Measurements from ENCODE around the gene RCBTB2. TPM values are rescaled to one million over a fixed set of nuclear protein-coding genes. Genes with fewer than 3 reads are reported as not detected.

The RCBTB2 gene
- total and polyA plus RNA-seq, 2 donors (not counting 3 experiments of a cell fraction or from before 2014, with no cell fraction given) = 10.7 to 12.6 TPM

- no peaks in the 10 kb centered on the region for H3K27me3 ChIP-seq (ENCODE audit: control insufficient read depth in 2 of 2, insufficient read depth in 2 of 2, low read length in 2 of 2)
- H3K4me3 ChIP-seq (replicated peaks in 1 of 3; ENCODE audit: insufficient read depth in 1 of 3, low read depth in 1 of 3, low read length in 3 of 3) = no peak overlapping the region
- H2AFZ ChIP-seq (ENCODE audit: low read depth, low read length) = no peak overlapping the region
- H4K20me1 ChIP-seq (replicated peaks; ENCODE audit: control insufficient read depth, extremely low read depth, insufficient read depth, low read length) = no peaks in the 10 kb centered on the region
- no peak for DNase-seq (ENCODE audit: low read depth, low spot score)
- no peaks in the 10 kb centered on the region for H3K36me3 ChIP-seq (ENCODE audit: control insufficient read depth in 2 of 2, extremely low read depth in 1 of 2, insufficient read depth in 2 of 2, low read length in 2 of 2)
- ChIA-PET CTCF (interaction anchor here (0.9 to 1.1 kb wide), 2 partner anchors 20 to 226 kb away, joined by 3 to 6 read pairs; no protein-coding TSS in a partner anchor), POLR2A (no interaction called here)
- no peak overlapping the region for H3K4me2 ChIP-seq (ENCODE audit: insufficient read depth, low read length)
- intact Hi-C loops (cut with micrococcal nuclease) = no loop called here
- BruUV-seq (replicated peaks) = no TSS peak
- TF ChIP-seq, protein P1, sequence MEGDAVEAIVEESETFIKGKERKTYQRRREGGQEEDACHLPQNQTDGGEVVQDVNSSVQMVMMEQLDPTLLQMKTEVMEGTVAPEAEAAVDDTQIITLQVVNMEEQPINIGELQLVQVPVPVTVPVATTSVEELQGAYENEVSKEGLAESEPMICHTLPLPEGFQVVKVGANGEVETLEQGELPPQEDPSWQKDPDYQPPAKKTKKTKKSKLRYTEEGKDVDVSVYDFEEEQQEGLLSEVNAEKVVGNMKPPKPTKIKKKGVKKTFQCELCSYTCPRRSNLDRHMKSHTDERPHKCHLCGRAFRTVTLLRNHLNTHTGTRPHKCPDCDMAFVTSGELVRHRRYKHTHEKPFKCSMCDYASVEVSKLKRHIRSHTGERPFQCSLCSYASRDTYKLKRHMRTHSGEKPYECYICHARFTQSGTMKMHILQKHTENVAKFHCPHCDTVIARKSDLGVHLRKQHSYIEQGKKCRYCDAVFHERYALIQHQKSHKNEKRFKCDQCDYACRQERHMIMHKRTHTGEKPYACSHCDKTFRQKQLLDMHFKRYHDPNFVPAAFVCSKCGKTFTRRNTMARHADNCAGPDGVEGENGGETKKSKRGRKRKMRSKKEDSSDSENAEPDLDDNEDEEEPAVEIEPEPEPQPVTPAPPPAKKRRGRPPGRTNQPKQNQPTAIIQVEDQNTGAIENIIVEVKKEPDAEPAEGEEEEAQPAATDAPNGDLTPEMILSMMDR (IDR thresholded peaks at IDR 0.05; ENCODE audit: extremely low read depth in 1 of 2, insufficient read depth in 1 of 2, low read depth in 1 of 2, low read length in 2 of 2) = no peak
- TF ChIP-seq POLR2A (IDR thresholded peaks at IDR 0.05; ENCODE audit: low read depth, low read length) (no peak), EZH2 (IDR thresholded peaks at IDR 0.05; ENCODE audit: borderline replicate concordance, low read depth, low read length, severe bottlenecking) (no peak), JUN (IDR thresholded peaks at IDR 0.05; ENCODE audit: borderline replicate concordance, insufficient read depth, insufficient read length, low read depth) (no peak), GATA2 (IDR thresholded peaks at IDR 0.05; ENCODE audit: insufficient read depth, insufficient read length, low read depth, low read length) (no peak), MYC (IDR thresholded peaks at IDR 0.05; ENCODE audit: low read depth, low read length) (no peak), FOS (IDR thresholded peaks at IDR 0.05; ENCODE audit: borderline replicate concordance, insufficient read depth, low read length) (no peak), POLR2AphosphoS5 (IDR thresholded peaks at IDR 0.05; ENCODE audit: insufficient read depth, low read depth, low read length) (no peak), MAX (IDR thresholded peaks at IDR 0.05; ENCODE audit: insufficient read depth, insufficient read length) (no peak)
- H3K79me2 ChIP-seq (ENCODE audit: control insufficient read depth, insufficient read depth, low read length) = no peaks in the 10 kb centered on the region
- dilution Hi-C loops (cut with MboI; ENCODE audit: extremely low pct_ligation_motif_present, low sequenced_read_pairs) = no loop called here
- no peak for FAIRE-seq
- H3K9me3 ChIP-seq (replicated peaks; ENCODE audit: control insufficient read depth, insufficient read depth, low read length) = no peaks in the 10 kb centered on the region
- H3K4me1 ChIP-seq (ENCODE audit: control insufficient read depth, extremely low read depth, insufficient read depth, low read length) = peaks cover 9% of the 10 kb centered on the region
- H3K9me1 ChIP-seq (replicated peaks; ENCODE audit: control insufficient read depth, extremely low read depth, insufficient read depth, low read length) = no peaks in the 10 kb centered on the region
- H3K27ac ChIP-seq (ENCODE audit: insufficient read depth, low read depth, low read length) = no peak overlapping the region
- H3K9ac ChIP-seq (replicated peaks; ENCODE audit: extremely low read depth, insufficient read depth, low read length) = no peak overlapping the region
These were observed 26.9 kb upstream of the RCBTB2 start for GRCh38 chr13:48559638-48560320.

Data from endothelial cell of umbilical vein (primary cell).